ENCODE results near the gene HOXA5. TPM values are rescaled to one million over a fixed set of nuclear protein-coding genes. Genes with fewer than 3 reads are reported as not detected.

The HOXA5 gene
- total RNA-seq, 1 donor from 2014 or later: not detected

GRCh38 chr7:27177795-27178320 is 34.4 kb upstream of the HOXA5 start:
- Mint-ChIP-seq H3K4me1 (ENCODE audit: unreplicated experiment) (peaks cover 7% of the 10 kb centered on the region), H3K27me3 (ENCODE audit: unreplicated experiment) (peaks cover 81% of the 10 kb centered on the region), H3K4me3 (ENCODE audit: unreplicated experiment) (no peak overlapping the region), H3K27ac (ENCODE audit: unreplicated experiment) (no peak overlapping the region), H3K36me3 (ENCODE audit: unreplicated experiment) (no peaks in the 10 kb centered on the region), H3K9me3 (ENCODE audit: unreplicated experiment) (no peaks in the 10 kb centered on the region)
- DNase-seq (ENCODE audit: extremely low spot score, unreplicated experiment): no peak
- TF ChIP-seq, protein P1, sequence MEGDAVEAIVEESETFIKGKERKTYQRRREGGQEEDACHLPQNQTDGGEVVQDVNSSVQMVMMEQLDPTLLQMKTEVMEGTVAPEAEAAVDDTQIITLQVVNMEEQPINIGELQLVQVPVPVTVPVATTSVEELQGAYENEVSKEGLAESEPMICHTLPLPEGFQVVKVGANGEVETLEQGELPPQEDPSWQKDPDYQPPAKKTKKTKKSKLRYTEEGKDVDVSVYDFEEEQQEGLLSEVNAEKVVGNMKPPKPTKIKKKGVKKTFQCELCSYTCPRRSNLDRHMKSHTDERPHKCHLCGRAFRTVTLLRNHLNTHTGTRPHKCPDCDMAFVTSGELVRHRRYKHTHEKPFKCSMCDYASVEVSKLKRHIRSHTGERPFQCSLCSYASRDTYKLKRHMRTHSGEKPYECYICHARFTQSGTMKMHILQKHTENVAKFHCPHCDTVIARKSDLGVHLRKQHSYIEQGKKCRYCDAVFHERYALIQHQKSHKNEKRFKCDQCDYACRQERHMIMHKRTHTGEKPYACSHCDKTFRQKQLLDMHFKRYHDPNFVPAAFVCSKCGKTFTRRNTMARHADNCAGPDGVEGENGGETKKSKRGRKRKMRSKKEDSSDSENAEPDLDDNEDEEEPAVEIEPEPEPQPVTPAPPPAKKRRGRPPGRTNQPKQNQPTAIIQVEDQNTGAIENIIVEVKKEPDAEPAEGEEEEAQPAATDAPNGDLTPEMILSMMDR (IDR thresholded peaks at IDR 0.05): no peak

DNA sequence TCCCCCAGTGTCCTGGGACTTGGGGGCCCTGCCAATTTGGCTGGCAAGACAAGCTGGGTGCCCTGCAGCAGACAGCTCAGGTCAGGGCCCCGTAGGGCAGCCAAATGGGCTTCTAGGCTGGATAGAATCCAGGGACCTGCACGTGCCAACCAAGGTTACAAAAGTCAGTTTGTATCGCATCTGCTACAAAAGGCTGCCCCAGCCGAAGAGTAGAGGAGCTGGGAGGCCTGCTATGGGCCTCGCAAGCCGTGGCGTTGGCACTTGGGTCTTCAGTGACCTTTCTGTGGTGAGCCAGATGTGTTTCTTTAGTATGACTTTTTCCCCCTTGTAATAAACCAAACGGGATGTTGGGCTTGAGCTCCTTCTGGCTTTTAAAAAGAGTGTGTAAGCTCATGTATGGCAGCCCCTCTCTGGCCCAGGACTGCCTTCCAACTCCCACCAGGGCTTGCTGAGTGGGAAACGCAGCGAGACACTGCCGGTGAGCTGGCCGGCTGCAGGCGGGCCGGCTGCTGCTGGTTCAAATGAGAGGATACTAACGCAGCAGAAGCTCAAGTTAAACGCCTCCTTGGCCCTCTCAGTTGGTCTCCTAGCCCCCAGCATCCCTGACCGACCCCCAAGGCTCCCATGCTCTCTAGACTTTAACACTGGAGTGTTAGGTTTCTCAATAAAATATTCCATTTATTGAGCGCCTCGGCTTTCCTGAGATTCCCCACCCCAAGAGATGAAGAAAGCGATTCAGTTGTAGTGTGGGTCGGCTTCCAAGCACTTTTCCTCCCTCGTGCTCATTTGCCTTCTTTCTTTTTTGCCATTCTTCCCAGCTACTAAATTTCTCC is 33.7 kb upstream of the HOXA5 start:
- Mint-ChIP-seq H3K4me3 (ENCODE audit: unreplicated experiment) (no peak overlapping the region), H3K9me3 (ENCODE audit: unreplicated experiment) (no peaks in the 10 kb centered on the region), H3K27me3 (ENCODE audit: unreplicated experiment) (peaks cover 79% of the 10 kb centered on the region), H3K4me1 (ENCODE audit: unreplicated experiment) (peaks cover 8% of the 10 kb centered on the region), H3K27ac (ENCODE audit: unreplicated experiment) (no peak overlapping the region), H3K36me3 (ENCODE audit: unreplicated experiment) (no peaks in the 10 kb centered on the region)
- no peak for DNase-seq (ENCODE audit: extremely low spot score, unreplicated experiment)
- TF ChIP-seq, protein P1 (IDR thresholded peaks at IDR 0.05): no peak

DNA sequence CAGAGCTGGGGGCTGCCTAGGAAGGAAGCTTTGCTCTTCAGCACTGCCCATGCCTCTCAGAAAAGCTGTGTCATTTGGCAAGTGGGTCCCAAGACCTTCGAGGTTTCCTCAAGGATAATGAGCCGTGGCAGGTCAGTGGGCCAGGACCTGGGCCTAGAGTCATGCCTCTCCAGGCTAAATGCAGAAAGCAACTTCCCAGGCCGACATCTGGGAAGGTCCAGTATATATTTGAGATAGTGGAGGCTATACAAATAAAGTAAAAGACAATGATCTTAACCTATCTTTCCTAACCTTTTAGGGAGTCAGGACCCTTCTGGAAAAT is 33.0 kb upstream of the HOXA5 start:
- no peak for DNase-seq (ENCODE audit: extremely low spot score, unreplicated experiment)
- Mint-ChIP-seq H3K9me3 (ENCODE audit: unreplicated experiment) (no peaks in the 10 kb centered on the region), H3K4me1 (ENCODE audit: unreplicated experiment) (peaks cover 13% of the 10 kb centered on the region), H3K27ac (ENCODE audit: unreplicated experiment) (no peak overlapping the region), H3K27me3 (ENCODE audit: unreplicated experiment) (peaks cover 81% of the 10 kb centered on the region), H3K36me3 (ENCODE audit: unreplicated experiment) (no peaks in the 10 kb centered on the region), H3K4me3 (ENCODE audit: unreplicated experiment) (no peak overlapping the region)
- TF ChIP-seq, protein P1 (IDR thresholded peaks at IDR 0.05): no peak

DNA sequence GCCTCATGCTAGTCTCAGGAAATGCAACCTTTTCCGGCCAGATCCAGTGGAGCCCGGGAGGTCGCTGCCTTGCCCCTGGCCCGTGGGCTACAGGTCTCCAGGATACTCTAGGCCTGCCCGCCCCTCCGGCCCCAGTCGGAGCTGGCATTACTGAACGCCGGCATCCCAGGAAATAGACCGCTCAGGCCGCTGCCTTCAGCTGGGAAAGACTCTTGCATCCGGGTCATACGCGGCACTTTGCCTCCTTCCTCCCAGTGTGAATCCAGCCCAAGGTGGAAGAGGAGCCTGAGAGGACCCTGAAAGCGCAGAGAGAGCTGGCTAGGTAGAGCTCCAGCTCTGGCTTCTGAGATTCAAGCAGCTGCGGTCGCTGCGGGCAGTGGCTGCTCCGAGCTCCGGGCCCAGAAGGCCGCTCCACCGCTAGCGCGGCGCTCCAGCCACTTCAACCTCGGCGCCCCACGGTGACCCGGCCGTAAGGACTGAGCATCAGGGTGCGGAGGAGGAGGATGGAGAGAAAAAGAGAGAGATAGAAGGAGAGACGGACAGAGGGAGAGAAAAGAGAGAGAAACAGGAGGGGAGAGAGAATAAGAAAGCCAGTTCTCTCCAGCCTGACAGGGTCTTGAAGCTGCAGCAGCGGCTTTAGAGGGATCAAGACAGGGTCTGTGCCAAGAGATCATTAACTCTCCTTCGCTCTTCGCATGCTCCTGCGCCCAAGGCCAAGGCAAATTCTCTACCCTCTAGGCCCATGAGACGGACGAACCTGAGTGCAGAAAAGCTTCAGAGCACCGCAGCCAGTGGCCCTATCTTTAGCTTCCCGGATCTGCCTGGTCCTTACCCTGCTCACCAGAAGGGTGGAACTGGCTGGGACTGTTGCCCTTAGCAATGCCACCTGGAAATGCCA is 32.4 kb upstream of the HOXA5 start:
- no peak for DNase-seq (ENCODE audit: extremely low spot score, unreplicated experiment)
- H3K4me1 Mint-ChIP-seq (ENCODE audit: unreplicated experiment): peaks cover 13% of the 10 kb centered on the region
- H3K4me3 Mint-ChIP-seq (ENCODE audit: unreplicated experiment): no peak overlapping the region
- H3K27ac Mint-ChIP-seq (ENCODE audit: unreplicated experiment): no peak overlapping the region
- no peaks in the 10 kb centered on the region for H3K36me3 Mint-ChIP-seq (ENCODE audit: unreplicated experiment)
- peaks cover 82% of the 10 kb centered on the region for H3K27me3 Mint-ChIP-seq (ENCODE audit: unreplicated experiment)
- TF ChIP-seq, protein P1 (IDR thresholded peaks at IDR 0.05): no peak
- H3K9me3 Mint-ChIP-seq (ENCODE audit: unreplicated experiment): no peaks in the 10 kb centered on the region
